BLaER1 (cell line): ENCODE results near the gene GPRC6A.

ENCODE experiments used
- H3K27ac ChIP-seq: shearing (Covaris generic); formaldehyde crosslinking; 2 replicates; pipeline ENCODE4 v1.8.1; 2022
- H3K27me3 ChIP-seq: shearing (Covaris generic); formaldehyde crosslinking; 2 replicates; pipeline ENCODE4 v1.8.1; 2022
- H3K36me3 ChIP-seq: shearing (Covaris generic); formaldehyde crosslinking; 2 replicates; pipeline ENCODE4 v1.8.1; 2022
- H3K4me1 ChIP-seq: shearing (Covaris generic); formaldehyde crosslinking; 2 replicates; pipeline ENCODE4 v1.8.1; 2022
- H3K4me2 ChIP-seq: shearing (Covaris generic); formaldehyde crosslinking; 2 replicates; pipeline ENCODE4 v1.8.1; 2022
- H3K4me3 ChIP-seq: shearing (Covaris generic); formaldehyde crosslinking; 2 replicates; pipeline ENCODE4 v1.8.1; 2022
- H3K9ac ChIP-seq: shearing (Covaris generic); formaldehyde crosslinking; 2 replicates; pipeline ENCODE4 v1.8.1; 2022
- H3K9me3 ChIP-seq: shearing (Covaris generic); formaldehyde crosslinking; 2 replicates; pipeline ENCODE4 v1.8.1; 2022
- H4K20me1 ChIP-seq: shearing (Covaris generic); formaldehyde crosslinking; 2 replicates; pipeline ENCODE4 v1.8.1; 2022
- Cebpa-rat ChIP-seq: shearing (Covaris generic); IDR thresholded peaks from 2 replicates; pipeline ENCODE4 v1.8.1; 2022

Gene GPRC6A

DNA sequence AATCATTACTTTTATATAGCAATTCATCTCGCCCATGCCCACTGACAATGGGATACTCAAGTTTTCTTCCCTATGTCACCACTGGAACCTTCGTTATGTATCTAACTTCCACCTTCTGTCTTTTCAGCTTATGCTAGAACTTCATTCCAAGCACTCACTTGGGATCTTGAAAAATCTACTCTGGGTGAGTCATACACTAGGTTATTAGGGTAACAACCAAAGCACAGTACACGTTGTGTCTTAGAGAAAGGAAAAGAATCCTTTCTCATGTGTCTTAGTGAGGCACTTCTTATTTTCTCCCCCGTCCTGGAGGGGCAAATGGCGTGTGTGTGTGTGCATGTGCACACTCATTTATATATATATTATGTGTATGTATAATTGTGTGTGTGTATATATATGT is 45.0 kb downstream of the GPRC6A start:
- no peak overlapping the region for H3K27ac ChIP-seq
- H3K4me2 ChIP-seq: no peak overlapping the region
- no peak overlapping the region for H3K4me3 ChIP-seq
- no peaks in the 10 kb centered on the region for H4K20me1 ChIP-seq
- TF ChIP-seq Cebpa-rat: no peak
- no peaks in the 10 kb centered on the region for H3K9me3 ChIP-seq
- H3K36me3 ChIP-seq: no peaks in the 10 kb centered on the region
- no peak overlapping the region for H3K9ac ChIP-seq
- no peaks in the 10 kb centered on the region for H3K4me1 ChIP-seq
- no peaks in the 10 kb centered on the region for H3K27me3 ChIP-seq

GRCh38 chr6:116779573-116780164 is 49.2 kb downstream of the GPRC6A start:
- no peak for TF ChIP-seq Cebpa-rat
- H3K4me1 ChIP-seq: no peaks in the 10 kb centered on the region
- no peaks in the 10 kb centered on the region for H3K9me3 ChIP-seq
- H3K9ac ChIP-seq: no peak overlapping the region
- H4K20me1 ChIP-seq: no peaks in the 10 kb centered on the region
- H3K27ac ChIP-seq: no peak overlapping the region
- no peak overlapping the region for H3K4me3 ChIP-seq
- H3K4me2 ChIP-seq: no peak overlapping the region
- no peaks in the 10 kb centered on the region for H3K36me3 ChIP-seq
- no peaks in the 10 kb centered on the region for H3K27me3 ChIP-seq

GRCh38 chr6:116773886-116774285 is 55.0 kb downstream of the GPRC6A start:
- Histone ChIP-seq H3K36me3 (no peaks in the 10 kb centered on the region), H3K27ac (no peak overlapping the region), H3K4me3 (no peak overlapping the region), H3K4me1 (no peaks in the 10 kb centered on the region), H3K9me3 (no peaks in the 10 kb centered on the region), H3K27me3 (no peaks in the 10 kb centered on the region), H3K4me2 (no peak overlapping the region), H3K9ac (no peak overlapping the region), H4K20me1 (no peaks in the 10 kb centered on the region)
- TF ChIP-seq Cebpa-rat: no peak

DNA sequence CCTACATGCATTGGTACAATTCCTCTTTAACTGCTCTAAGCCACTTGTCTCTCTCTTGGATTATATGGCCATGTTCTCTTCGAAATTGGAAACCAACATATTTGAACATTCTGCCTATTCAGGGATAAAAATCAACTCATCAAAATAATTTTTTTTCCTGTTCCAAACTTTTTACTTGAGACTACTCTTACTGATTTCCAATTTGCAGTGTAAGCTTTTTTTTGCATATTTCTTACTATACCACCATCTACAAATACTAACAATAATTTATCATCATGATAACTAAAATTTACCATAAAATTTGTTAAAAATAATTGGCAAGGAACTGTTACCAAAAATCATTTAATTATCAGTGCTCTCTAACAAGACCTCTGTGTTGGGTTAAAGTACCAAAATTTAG is 56.4 kb downstream of the GPRC6A start:
- H4K20me1 ChIP-seq: no peaks in the 10 kb centered on the region
- H3K9ac ChIP-seq: no peak overlapping the region
- H3K9me3 ChIP-seq: no peaks in the 10 kb centered on the region
- no peak overlapping the region for H3K4me3 ChIP-seq
- no peak for TF ChIP-seq Cebpa-rat
- no peaks in the 10 kb centered on the region for H3K4me1 ChIP-seq
- H3K4me2 ChIP-seq: no peak overlapping the region
- no peak overlapping the region for H3K27ac ChIP-seq
- H3K36me3 ChIP-seq: no peaks in the 10 kb centered on the region
- H3K27me3 ChIP-seq: no peaks in the 10 kb centered on the region

DNA sequence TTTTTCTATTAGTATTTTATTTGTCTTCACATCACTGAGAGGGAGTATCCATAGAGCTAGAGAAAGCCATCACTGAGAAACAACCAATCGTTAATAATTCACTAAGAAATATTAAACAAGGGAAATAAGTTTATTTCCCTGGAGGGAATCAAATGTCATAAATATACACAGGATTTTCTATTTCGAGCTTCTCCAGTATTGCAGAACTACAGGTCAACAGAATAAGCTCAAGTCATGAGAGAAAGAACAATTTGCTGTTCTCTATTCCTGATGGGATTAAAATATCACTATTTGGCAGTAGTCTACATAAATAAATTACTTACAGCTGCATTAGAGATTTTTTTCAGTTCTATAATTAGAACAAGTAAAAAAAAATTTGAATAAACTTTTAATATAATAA is 61.2 kb downstream of the GPRC6A start:
- H3K4me3 ChIP-seq: no peak overlapping the region
- H4K20me1 ChIP-seq: no peaks in the 10 kb centered on the region
- no peaks in the 10 kb centered on the region for H3K36me3 ChIP-seq
- H3K4me2 ChIP-seq: no peak overlapping the region
- H3K27me3 ChIP-seq: no peaks in the 10 kb centered on the region
- peaks cover 15% of the 10 kb centered on the region for H3K9me3 ChIP-seq
- no peak for TF ChIP-seq Cebpa-rat
- no peaks in the 10 kb centered on the region for H3K4me1 ChIP-seq
- H3K27ac ChIP-seq: no peak overlapping the region
- H3K9ac ChIP-seq: no peak overlapping the region

- Histone ChIP-seq H3K36me3 (no peaks in the 10 kb centered on the region), H4K20me1 (no peaks in the 10 kb centered on the region), H3K4me3 (no peak overlapping the region), H3K4me1 (no peaks in the 10 kb centered on the region), H3K9ac (no peak overlapping the region), H3K27ac (no peak overlapping the region), H3K27me3 (no peaks in the 10 kb centered on the region), H3K9me3 (peaks cover 15% of the 10 kb centered on the region), H3K4me2 (no peak overlapping the region)
- TF ChIP-seq Cebpa-rat: no peak
Measured at GRCh38 chr6:116766506-116767176, 62.2 kb downstream of the GPRC6A start.

DNA sequence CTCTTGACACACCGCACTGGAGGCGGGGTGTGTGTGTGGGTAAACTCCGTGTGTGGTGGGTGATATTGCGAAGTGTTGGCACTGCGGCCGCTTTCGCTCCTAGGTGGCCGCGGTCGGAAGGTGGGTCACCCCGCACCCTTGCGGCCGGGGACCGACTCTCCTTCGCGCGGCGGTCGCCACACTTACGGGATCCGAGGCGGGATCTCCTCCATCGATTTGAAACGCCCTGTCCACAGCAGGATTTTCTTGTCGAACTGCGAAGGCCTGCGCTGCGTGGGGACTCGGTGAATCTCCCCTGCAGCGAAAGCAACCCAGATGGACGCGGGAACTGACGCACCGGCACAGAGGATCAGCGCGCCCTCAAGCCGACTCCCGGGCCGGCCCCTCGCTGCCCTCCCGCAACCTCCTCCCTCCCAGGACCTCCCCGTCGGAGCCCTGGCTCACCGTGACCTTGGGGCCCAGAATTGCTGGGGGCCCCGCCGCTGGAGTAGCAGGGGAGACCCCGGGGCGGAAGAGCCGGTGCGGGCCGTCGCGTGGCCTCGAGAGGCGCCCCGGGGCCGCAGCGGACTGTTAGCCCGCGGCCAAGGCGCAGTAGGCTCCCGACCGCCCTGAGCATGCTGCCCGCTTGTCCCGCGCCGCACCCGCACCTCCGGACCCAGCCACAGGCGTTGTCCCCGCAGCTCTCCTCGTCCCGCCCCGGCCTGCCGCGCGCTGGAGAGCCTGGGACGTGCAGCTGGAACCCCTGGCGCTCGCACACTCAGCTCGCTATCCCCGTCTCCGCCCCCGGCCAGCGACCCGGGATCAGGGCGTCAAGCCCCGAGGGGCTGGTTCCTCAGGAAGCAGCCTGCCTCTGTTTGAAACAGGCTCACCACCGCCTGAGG is 63.7 kb downstream of the GPRC6A start, which contains the start of gene FAM162B:
FAM162B (minus strand) TSS at position 759 of the 881 bp plus-strand sequence; CDS start at position 616, 143 bp downstream.
- TF ChIP-seq Cebpa-rat: no peak
- H4K20me1 ChIP-seq: no peaks in the 10 kb centered on the region
- H3K4me1 ChIP-seq: no peaks in the 10 kb centered on the region
- no peak within 1 kb of the TSS for H3K4me2 ChIP-seq
- no peaks in the 10 kb centered on the region for H3K27me3 ChIP-seq
- no peaks in the 10 kb centered on the region for H3K36me3 ChIP-seq
- H3K9ac ChIP-seq: no peak within 1 kb of the TSS
- no peak within 1 kb of the TSS for H3K27ac ChIP-seq
- peaks cover 15% of the 10 kb centered on the region for H3K9me3 ChIP-seq
- H3K4me3 ChIP-seq: no peak within 1 kb of the TSS

DNA sequence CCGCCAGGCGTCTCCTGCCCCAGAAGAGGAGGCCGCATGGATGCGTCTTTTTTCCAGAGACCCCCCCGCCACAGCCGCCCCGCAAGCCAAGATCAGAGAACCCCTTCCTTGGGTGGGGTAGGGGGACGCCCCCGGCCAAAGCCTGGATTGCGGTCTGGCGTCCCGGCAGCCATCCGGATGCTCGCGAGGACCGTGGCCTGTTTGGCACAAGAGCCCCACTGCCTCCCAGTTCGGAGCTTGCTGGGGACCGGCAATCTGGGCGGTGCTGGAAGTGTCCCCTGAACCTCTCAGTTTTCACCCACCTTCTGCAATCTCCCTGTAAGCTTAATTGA is 64.3 kb downstream of the GPRC6A start:
- no peak overlapping the region for H3K9ac ChIP-seq
- no peaks in the 10 kb centered on the region for H3K4me1 ChIP-seq
- no peak overlapping the region for H3K27ac ChIP-seq
- no peak overlapping the region for H3K4me3 ChIP-seq
- H4K20me1 ChIP-seq: no peaks in the 10 kb centered on the region
- no peak for TF ChIP-seq Cebpa-rat
- no peaks in the 10 kb centered on the region for H3K27me3 ChIP-seq
- peaks cover 15% of the 10 kb centered on the region for H3K9me3 ChIP-seq
- no peak overlapping the region for H3K4me2 ChIP-seq
- no peaks in the 10 kb centered on the region for H3K36me3 ChIP-seq

DNA sequence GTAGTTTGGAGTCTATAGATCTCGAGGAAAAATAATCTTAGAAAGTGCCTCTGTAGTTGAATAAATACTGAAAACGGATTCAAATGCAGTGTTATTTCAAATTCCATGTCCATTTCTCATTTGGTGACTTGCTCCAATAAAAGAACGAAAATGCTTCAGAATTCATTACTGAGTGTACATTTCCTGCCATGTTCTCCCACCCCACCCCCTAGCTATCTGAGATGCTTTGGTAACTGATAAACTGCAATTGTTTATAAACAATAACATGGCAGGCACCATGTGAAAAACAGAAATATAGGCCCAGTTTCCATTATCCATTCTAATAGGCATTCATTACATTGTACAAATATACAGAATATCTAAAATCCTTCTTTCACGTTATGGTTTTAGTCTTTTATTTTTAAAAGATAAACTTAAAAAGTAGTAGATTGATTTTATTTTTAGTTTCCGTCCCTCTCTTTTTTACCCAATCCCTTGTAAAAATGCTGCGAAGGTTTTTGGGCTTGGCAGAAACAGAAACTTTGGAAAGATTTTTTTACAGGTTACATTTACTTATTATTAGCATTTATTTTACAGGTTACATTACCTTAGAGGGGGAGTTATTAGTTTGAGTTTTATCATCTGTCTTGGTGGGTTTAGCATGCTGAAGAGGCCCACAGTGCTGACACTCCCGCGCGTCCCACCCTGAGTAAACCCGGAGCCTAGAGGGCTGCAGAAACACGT is 64.8 kb downstream of the GPRC6A start:
- Histone ChIP-seq H3K36me3 (no peaks in the 10 kb centered on the region), H3K9me3 (peaks cover 15% of the 10 kb centered on the region), H3K4me1 (no peaks in the 10 kb centered on the region), H3K27ac (no peak overlapping the region), H3K9ac (no peak overlapping the region), H3K27me3 (no peaks in the 10 kb centered on the region), H3K4me2 (no peak overlapping the region), H3K4me3 (no peak overlapping the region), H4K20me1 (no peaks in the 10 kb centered on the region)
- TF ChIP-seq Cebpa-rat: no peak

GRCh38 chr6:116763048-116763447 is 65.8 kb downstream of the GPRC6A start:
- Histone ChIP-seq H3K27me3 (no peaks in the 10 kb centered on the region), H3K36me3 (no peaks in the 10 kb centered on the region), H3K4me3 (no peak overlapping the region), H3K4me1 (no peaks in the 10 kb centered on the region), H3K9me3 (peaks cover 15% of the 10 kb centered on the region), H3K9ac (no peak overlapping the region), H4K20me1 (no peaks in the 10 kb centered on the region), H3K27ac (no peak overlapping the region), H3K4me2 (no peak overlapping the region)
- no peak for TF ChIP-seq Cebpa-rat
